Measurements from ENCODE around the gene SIDT1.

- no peak for TF ChIP-seq EZH2phosphoT487 (IDR thresholded peaks at IDR 0.05; ENCODE audit: low read depth)
- TF ChIP-seq, protein P1, sequence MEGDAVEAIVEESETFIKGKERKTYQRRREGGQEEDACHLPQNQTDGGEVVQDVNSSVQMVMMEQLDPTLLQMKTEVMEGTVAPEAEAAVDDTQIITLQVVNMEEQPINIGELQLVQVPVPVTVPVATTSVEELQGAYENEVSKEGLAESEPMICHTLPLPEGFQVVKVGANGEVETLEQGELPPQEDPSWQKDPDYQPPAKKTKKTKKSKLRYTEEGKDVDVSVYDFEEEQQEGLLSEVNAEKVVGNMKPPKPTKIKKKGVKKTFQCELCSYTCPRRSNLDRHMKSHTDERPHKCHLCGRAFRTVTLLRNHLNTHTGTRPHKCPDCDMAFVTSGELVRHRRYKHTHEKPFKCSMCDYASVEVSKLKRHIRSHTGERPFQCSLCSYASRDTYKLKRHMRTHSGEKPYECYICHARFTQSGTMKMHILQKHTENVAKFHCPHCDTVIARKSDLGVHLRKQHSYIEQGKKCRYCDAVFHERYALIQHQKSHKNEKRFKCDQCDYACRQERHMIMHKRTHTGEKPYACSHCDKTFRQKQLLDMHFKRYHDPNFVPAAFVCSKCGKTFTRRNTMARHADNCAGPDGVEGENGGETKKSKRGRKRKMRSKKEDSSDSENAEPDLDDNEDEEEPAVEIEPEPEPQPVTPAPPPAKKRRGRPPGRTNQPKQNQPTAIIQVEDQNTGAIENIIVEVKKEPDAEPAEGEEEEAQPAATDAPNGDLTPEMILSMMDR (IDR thresholded peaks at IDR 0.05; ENCODE audit: low read depth, low read length), result no peak
These were observed 127.6 kb downstream of the SIDT1 start for GRCh38 chr3:113659996-113660395.
